H9 (cell line): ENCODE data around the gene FARS2. TPM values are rescaled to one million over a fixed set of nuclear protein-coding genes. Genes with fewer than 3 reads are reported as not detected.

Experiments
- DNase-seq: peaks from one replicate; pipeline ENCODE4 v3.0.0-alpha.2; 2017
- H2AFZ ChIP-seq: one replicate; pipeline ENCODE4 v1.6.1; 2013; ENCODE audit warnings: mild to moderate bottlenecking, low read length, control low read depth, moderate library complexity
- H2AK5ac ChIP-seq: 2 replicates; pipeline ENCODE4 v1.6.1; 2013; ENCODE audit warnings: low read length, control low read depth, mixed read lengths; ENCODE audit not compliant: insufficient read length
- H2BK120ac ChIP-seq: one replicate; pipeline ENCODE4 v1.6.1; 2013; ENCODE audit warnings: low read depth, mild to moderate bottlenecking, low read length, control low read depth, inconsistent platforms; ENCODE audit not compliant: poor library complexity, severe bottlenecking
- H2BK12ac ChIP-seq: 2 replicates; pipeline ENCODE4 v1.6.1; 2013; ENCODE audit warnings: low read length, control low read depth, mixed read lengths, low read depth; ENCODE audit not compliant: insufficient read length
- H2BK15ac ChIP-seq: 2 replicates; pipeline ENCODE4 v1.6.1; 2013; ENCODE audit warnings: low read depth, low read length, control low read depth
- H2BK20ac ChIP-seq: one replicate; pipeline ENCODE4 v1.6.1; 2013; ENCODE audit warnings: low read depth, mild to moderate bottlenecking, low read length, control low read depth, inconsistent platforms; ENCODE audit not compliant: poor library complexity, severe bottlenecking
- H2BK5ac ChIP-seq: 2 replicates; pipeline ENCODE4 v1.6.1; 2013; ENCODE audit warnings: low read length, control low read depth, mixed read lengths; ENCODE audit not compliant: insufficient read length
- H3K14ac ChIP-seq: 2 replicates; pipeline ENCODE4 v1.6.1; 2013; ENCODE audit warnings: low read length, control low read depth; ENCODE audit not compliant: insufficient read depth
- H3K18ac ChIP-seq: 2 replicates; pipeline ENCODE4 v1.6.1; 2013; ENCODE audit warnings: low read depth, mild to moderate bottlenecking, mixed read lengths, low read length, control low read depth; ENCODE audit not compliant: insufficient read length
- H3K23ac ChIP-seq: 2 replicates; pipeline ENCODE4 v1.6.1; 2013; ENCODE audit warnings: low read length, control low read depth, mixed read lengths, low read depth; ENCODE audit not compliant: insufficient read length
- H3K23me2 ChIP-seq: 2 replicates; pipeline ENCODE4 v1.6.1; 2013; ENCODE audit warnings: low read depth, mild to moderate bottlenecking, mixed read lengths, low read length, control low read depth; ENCODE audit not compliant: insufficient read length, poor library complexity, severe bottlenecking
- H3K27ac ChIP-seq: 2 replicates; pipeline ENCODE4 v1.5.1; 2013; ENCODE audit warnings: low read length, control low read depth, mixed read lengths, low read depth; ENCODE audit not compliant: insufficient read length
- H3K27me3 ChIP-seq: 2 replicates; pipeline ENCODE4 v1.6.1; 2013; ENCODE audit warnings: low read length, control low read depth, inconsistent platforms; ENCODE audit not compliant: insufficient read depth
- H3K4ac ChIP-seq: 2 replicates; pipeline ENCODE4 v1.6.1; 2013; ENCODE audit warnings: low read depth, mild to moderate bottlenecking, control low read depth, inconsistent platforms, low read length, moderate library complexity
- H3K4me1 ChIP-seq: 2 replicates; pipeline ENCODE4 v1.6.1; 2013; ENCODE audit warnings: low read length, control low read depth, inconsistent platforms; ENCODE audit not compliant: insufficient read depth
- H3K4me2 ChIP-seq: 2 replicates; pipeline ENCODE4 v1.6.1; 2013; ENCODE audit warnings: low read length, control low read depth, mixed read lengths; ENCODE audit not compliant: insufficient read length, insufficient read depth
- H3K56ac ChIP-seq: 2 replicates; pipeline ENCODE4 v1.6.1; 2013; ENCODE audit warnings: low read depth, mild to moderate bottlenecking, mixed read lengths, low read length, control low read depth; ENCODE audit not compliant: insufficient read length
- H3K79me1 ChIP-seq: 2 replicates; pipeline ENCODE4 v1.6.1; 2013; ENCODE audit warnings: low read depth, mild to moderate bottlenecking, moderate library complexity, low read length, control low read depth, inconsistent platforms; ENCODE audit not compliant: insufficient read depth, poor library complexity, severe bottlenecking
- H3K79me2 ChIP-seq: 2 replicates; pipeline ENCODE4 v1.6.1; 2013; ENCODE audit warnings: low read length, control low read depth, inconsistent platforms; ENCODE audit not compliant: insufficient read depth
- H3K9ac ChIP-seq: 2 replicates; pipeline ENCODE4 v1.6.1; 2013; ENCODE audit warnings: low read length, control low read depth, mixed read lengths; ENCODE audit not compliant: insufficient read length; ENCODE audit errors: extremely low read depth
- H3K9me3 ChIP-seq: one replicate; pipeline ENCODE4 v1.6.1; 2013; ENCODE audit warnings: low read depth, low read length, inconsistent platforms; ENCODE audit not compliant: control insufficient read depth
- H3T11ph ChIP-seq: one replicate; pipeline ENCODE4 v1.6.1; 2013; ENCODE audit warnings: mild to moderate bottlenecking, low read length, control low read depth, inconsistent platforms
- H4K20me1 ChIP-seq: one replicate; pipeline ENCODE4 v1.6.1; 2013; ENCODE audit not compliant: control insufficient read depth, insufficient read length, insufficient read depth
- H4K5ac ChIP-seq: 2 replicates; pipeline ENCODE4 v1.6.1; 2013; ENCODE audit warnings: low read depth, mild to moderate bottlenecking, mixed read lengths, low read length, control low read depth; ENCODE audit not compliant: insufficient read length
- H4K8ac ChIP-seq: replicated peaks from 2 replicates; pipeline ENCODE4 v1.6.1; 2013; ENCODE audit warnings: low read length, control low read depth, mixed read lengths, low read depth; ENCODE audit not compliant: insufficient read length
- H4K91ac ChIP-seq: 2 replicates; pipeline ENCODE4 v1.6.1; 2013; ENCODE audit warnings: low read depth, mild to moderate bottlenecking, moderate library complexity, mixed read lengths, low read length, control low read depth; ENCODE audit not compliant: insufficient read length
- H3K27ac Mint-ChIP-seq, 3 experiments: 2 replicates in 2 of 3; 3 replicates in 1 of 3; pipeline ENCODE4 v1.8.0; 2020 to 2021; ENCODE audit warnings: mixed read lengths in 3 of 3, mild to moderate bottlenecking in 1 of 3, moderate library complexity in 1 of 3
- H3K27me3 Mint-ChIP-seq: 2 replicates; pipeline ENCODE4 v1.8.0; 2021; ENCODE audit warnings: low read depth, mild to moderate bottlenecking, moderate library complexity, mixed read lengths
- H3K36me3 Mint-ChIP-seq, 3 experiments: 2 replicates in 2 of 3; 3 replicates in 1 of 3; pipeline ENCODE4 v1.8.0; 2020 to 2021; ENCODE audit warnings: low read depth in 3 of 3, mixed read lengths in 3 of 3; ENCODE audit not compliant: insufficient read depth in 1 of 3
- H3K4me1 Mint-ChIP-seq, 2 experiments: 2 replicates each; pipeline ENCODE4 v1.8.0; 2020; ENCODE audit warnings: mixed read lengths in 2 of 2
- H3K4me3 Mint-ChIP-seq, 2 experiments: 2 replicates in 1 of 2; 3 replicates in 1 of 2; pipeline ENCODE4 v1.8.0; 2020 to 2021; ENCODE audit warnings: mild to moderate bottlenecking in 2 of 2, mixed read lengths in 2 of 2, moderate library complexity in 1 of 2
- H3K9me3 Mint-ChIP-seq, 2 experiments: 2 replicates in 1 of 2; 3 replicates in 1 of 2; pipeline ENCODE4 v1.8.0; 2020; ENCODE audit warnings: mild to moderate bottlenecking in 2 of 2, mixed read lengths in 2 of 2, moderate library complexity in 1 of 2
- WGBS: extraction: QIAGEN DNeasy Blood & Tissue Kit; methylation state at CpG from one replicate; pipeline ENCODE4 v1.1.7; 2013; ENCODE audit warnings: missing lambda C conversion rate, low lambda C conversion rate, mixed read lengths; ENCODE audit not compliant: insufficient read length; ENCODE audit errors: extremely low coverage; 5-methylcytosine and 5-hydroxymethylcytosine counted together
- total RNA-seq: library from RNA; stranded (reverse); gene quantifications from 2 replicates; pipeline ENCODE4 v1.2.1, GENCODE V29; 2021
- TF ChIP-seq, protein P1 (sequence below): fragments of 200-600 bp; sonication (generic); conservative IDR thresholded peaks from 3 replicates; pipeline ENCODE4 v1.8.0; 2021; ENCODE audit warnings: antibody characterized with exemption, mild to moderate bottlenecking

The FARS2 gene
- total RNA-seq, 1 experiment from 2014 or later = 8.5 TPM

DNA sequence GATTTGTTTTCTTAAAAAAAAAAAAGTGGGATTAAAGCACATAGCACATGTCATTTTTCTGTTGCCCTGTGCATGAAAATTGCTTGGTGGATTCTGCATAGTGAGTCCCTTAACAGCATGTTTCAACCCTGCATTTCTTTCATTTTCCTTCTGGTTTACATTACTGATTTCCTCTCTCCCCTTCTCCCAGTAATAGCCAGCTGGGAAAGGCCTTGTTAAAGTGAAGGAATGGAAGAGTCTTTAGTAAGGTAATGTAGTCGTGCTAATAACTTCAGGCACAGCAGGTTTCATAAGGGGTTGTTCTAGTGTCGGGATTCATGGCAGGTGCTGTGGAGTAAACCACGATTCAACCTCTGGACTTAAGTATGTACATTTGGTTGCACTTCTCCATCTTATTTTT lies 202.4 kb downstream of the FARS2 start:
- Histone ChIP-seq H4K8ac (no peak overlapping the region), H2BK15ac (no peak overlapping the region), H2AFZ (no peak overlapping the region), H3K4me1 (peaks cover 7% of the 10 kb centered on the region; the same call in 1 of the 2 replicates), H2BK5ac (no peak overlapping the region), H4K91ac (no peak overlapping the region), H4K5ac (no peak overlapping the region), H2AK5ac (no peak overlapping the region), H3K79me2 (no peaks in the 10 kb centered on the region), H3K23me2 (no peaks in the 10 kb centered on the region), H3K4me2 (no peak overlapping the region), H3T11ph (no peak overlapping the region), H3K9ac (no peak overlapping the region), H3K9me3 (no peaks in the 10 kb centered on the region), H2BK120ac (no peak overlapping the region), H3K27me3 (no peaks in the 10 kb centered on the region), H4K20me1 (no peaks in the 10 kb centered on the region), H2BK20ac (no peak overlapping the region), H3K23ac (no peak overlapping the region), H3K27ac (no peak overlapping the region), H3K79me1 (no peaks in the 10 kb centered on the region), H3K56ac (no peak overlapping the region), H2BK12ac (no peak overlapping the region), H3K18ac (no peak overlapping the region), H3K4ac (no peak overlapping the region), H3K14ac (no peak overlapping the region)
- Mint-ChIP-seq H3K27ac (no peak overlapping the region), H3K36me3 (no peaks in the 10 kb centered on the region), H3K27me3 (no peaks in the 10 kb centered on the region; the same call in 1 of the 2 replicates), H3K4me3 (no peak overlapping the region), H3K4me1 (peaks cover 17 to 22% of the 10 kb centered on the region in 2 experiments), H3K9me3 (peaks cover 0 to 3% of the 10 kb centered on the region in 2 experiments; a peak in 2 of 5 replicates)
- DNase-seq = no peak
- WGBS = no CpG with 5 or more reads among the region's 3 CpGs
- TF ChIP-seq, protein P1, sequence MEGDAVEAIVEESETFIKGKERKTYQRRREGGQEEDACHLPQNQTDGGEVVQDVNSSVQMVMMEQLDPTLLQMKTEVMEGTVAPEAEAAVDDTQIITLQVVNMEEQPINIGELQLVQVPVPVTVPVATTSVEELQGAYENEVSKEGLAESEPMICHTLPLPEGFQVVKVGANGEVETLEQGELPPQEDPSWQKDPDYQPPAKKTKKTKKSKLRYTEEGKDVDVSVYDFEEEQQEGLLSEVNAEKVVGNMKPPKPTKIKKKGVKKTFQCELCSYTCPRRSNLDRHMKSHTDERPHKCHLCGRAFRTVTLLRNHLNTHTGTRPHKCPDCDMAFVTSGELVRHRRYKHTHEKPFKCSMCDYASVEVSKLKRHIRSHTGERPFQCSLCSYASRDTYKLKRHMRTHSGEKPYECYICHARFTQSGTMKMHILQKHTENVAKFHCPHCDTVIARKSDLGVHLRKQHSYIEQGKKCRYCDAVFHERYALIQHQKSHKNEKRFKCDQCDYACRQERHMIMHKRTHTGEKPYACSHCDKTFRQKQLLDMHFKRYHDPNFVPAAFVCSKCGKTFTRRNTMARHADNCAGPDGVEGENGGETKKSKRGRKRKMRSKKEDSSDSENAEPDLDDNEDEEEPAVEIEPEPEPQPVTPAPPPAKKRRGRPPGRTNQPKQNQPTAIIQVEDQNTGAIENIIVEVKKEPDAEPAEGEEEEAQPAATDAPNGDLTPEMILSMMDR = no peak
